Measurements from ENCODE around the gene FAM120A.

The FAM120A gene

DNA sequence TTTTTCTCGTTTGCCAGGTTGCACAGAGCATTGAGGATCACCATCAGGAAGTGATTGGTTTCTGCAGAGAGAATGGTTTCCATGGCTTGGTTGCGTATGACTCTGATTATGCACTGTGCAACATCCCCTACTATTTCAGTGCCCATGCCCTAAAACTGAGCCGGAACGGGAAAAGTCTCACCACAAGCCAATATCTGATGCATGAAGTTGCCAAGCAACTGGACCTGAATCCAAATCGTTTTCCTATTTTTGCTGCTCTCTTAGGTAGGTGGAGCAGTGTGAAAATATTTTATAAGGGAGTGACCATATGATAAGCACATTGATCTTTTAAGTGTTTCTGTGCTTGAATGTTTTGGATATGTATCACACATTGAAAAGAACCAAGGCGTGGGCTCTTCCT lies 19.6 kb downstream of the FAM120A start:
- Mint-ChIP-seq H3K36me3 (peaks cover 13 to 37% of the 10 kb centered on the region in 2 donors), H3K27ac (no peak overlapping the region), H3K9me3 (no peaks in the 10 kb centered on the region), H3K4me1 (peaks cover 27 to 43% of the 10 kb centered on the region in 2 donors), H3K4me3 (no peak overlapping the region), H3K27me3 (no peaks in the 10 kb centered on the region)
- no peak for DNase-seq
- no peak for ATAC-seq (replicated peaks)

DNA sequence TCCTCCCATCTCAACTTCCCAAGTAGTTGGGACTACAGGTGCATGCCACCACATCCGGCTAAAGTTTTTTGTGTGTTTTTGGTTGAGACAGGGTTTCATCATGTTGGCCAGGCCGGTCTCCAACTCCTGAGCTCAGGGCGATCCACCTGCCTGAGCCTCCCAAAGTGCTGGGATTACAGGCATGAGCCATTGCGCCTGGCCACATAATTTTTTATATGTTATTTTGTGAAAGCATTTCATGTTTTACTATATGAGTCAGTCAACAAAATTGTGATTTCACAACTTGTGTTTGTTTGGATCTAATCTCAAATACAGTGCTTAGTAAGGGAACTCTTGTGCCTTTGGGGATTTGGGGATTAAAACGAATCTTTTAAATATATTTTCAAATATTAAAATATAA lies 21.9 kb downstream of the FAM120A start:
- Mint-ChIP-seq H3K27ac (no peak overlapping the region), H3K4me3 (no peak overlapping the region), H3K4me1 (peaks cover 16 to 31% of the 10 kb centered on the region in 2 donors), H3K9me3 (no peaks in the 10 kb centered on the region), H3K36me3 (peaks cover 19 to 43% of the 10 kb centered on the region in 2 donors), H3K27me3 (no peaks in the 10 kb centered on the region)
- no peak for ATAC-seq (replicated peaks)
- DNase-seq = no peak

DNA sequence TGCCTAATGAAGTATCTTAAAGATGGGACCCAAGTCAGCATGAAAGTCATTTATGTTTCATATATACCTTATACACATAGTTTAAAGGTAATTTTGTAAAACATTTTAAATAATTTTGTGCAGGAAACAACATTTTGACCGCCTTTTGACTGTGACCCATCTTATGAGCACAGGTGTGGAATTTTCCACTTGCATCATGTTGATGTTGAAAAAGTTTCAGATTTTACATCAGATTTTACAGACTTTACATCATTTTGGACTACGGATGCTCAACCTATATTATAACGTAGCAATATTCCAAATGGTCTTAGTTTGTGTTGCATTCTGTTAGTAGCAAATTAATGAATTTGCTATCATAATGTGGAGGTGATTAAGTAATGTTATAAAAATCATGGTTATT lies 23.6 kb downstream of the FAM120A start:
- Mint-ChIP-seq H3K4me3 (no peak overlapping the region), H3K27me3 (no peaks in the 10 kb centered on the region), H3K4me1 (peaks cover 12 to 23% of the 10 kb centered on the region in 2 donors), H3K9me3 (no peaks in the 10 kb centered on the region), H3K36me3 (peaks cover 18 to 44% of the 10 kb centered on the region in 2 donors), H3K27ac (no peak overlapping the region)
- DNase-seq = no peak
- no peak for ATAC-seq (replicated peaks)

DNA sequence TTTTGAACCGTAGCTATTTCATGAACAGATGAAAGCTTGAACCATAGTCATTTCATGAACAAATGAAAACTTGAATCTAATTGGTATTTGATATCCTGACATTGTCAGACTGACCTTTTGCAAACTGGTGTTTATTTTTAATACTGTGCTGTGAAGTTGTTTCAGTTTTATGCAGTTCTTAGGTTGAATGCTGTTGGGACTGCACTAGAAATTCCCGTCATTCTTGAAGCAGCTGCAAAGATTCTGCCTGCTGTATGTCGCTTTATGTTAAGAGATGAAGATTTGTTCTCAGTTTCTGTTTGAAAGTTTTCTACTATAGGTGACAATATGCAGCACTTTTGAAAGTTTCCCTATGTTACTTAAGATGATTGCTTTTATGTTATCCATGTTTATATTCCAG lies 24.4 kb downstream of the FAM120A start:
- peaks cover 17 to 41% of the 10 kb centered on the region in 2 donors for H3K36me3 Mint-ChIP-seq
- no peaks in the 10 kb centered on the region for H3K9me3 Mint-ChIP-seq
- no peak for ATAC-seq (replicated peaks)
- no peak overlapping the region for H3K4me3 Mint-ChIP-seq
- peaks cover 10 to 23% of the 10 kb centered on the region in 2 donors for H3K4me1 Mint-ChIP-seq
- DNase-seq = no peak
- H3K27me3 Mint-ChIP-seq = no peaks in the 10 kb centered on the region
- H3K27ac Mint-ChIP-seq = no peak overlapping the region

DNA sequence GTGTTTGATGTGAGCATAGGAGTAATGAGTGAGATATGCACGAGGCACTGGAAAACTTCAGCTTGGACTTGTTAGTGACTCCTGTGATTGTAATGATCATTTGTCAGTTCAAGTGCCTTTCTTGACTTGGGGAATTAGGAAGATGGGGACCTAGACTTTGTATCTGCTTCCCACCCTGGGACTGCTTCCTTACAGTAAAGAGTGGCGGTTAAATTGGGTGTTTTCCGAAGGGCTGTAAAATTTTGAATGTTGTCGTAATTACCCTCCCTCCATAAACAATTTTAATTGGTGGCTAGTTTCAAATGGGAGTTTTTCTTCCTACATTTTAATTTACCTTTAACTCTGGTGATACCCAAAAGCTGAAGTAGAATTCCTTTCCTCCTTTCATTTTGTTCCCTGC lies 25.4 kb downstream of the FAM120A start:
- ATAC-seq (replicated peaks) (no peak), DNase-seq (no peak)
- peaks cover 23 to 42% of the 10 kb centered on the region in 2 donors for H3K36me3 Mint-ChIP-seq
- H3K9me3 Mint-ChIP-seq = no peaks in the 10 kb centered on the region
- H3K27me3 Mint-ChIP-seq = no peaks in the 10 kb centered on the region
- no peak overlapping the region for H3K27ac Mint-ChIP-seq
- H3K4me1 Mint-ChIP-seq = peaks cover 11 to 27% of the 10 kb centered on the region in 2 donors
- no peak overlapping the region for H3K4me3 Mint-ChIP-seq

DNA sequence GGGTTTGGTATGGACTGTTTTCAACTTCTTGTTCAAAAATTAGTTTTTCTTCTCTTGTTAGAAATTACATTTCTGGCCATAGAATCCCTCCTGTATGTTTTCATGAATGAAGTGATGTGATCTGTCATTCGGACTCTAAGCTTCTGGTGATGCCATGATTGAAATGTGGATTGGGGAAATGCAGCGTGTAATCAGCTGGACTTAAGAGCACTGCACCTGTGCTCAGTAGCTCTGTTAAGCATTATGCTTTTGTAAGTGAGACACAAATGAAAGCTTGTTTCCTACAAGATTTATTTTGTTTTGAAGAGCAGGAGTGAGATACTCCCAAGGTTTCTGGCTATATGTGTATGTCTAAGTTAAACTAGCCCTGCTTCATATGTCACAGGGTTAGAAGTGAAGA lies 25.9 kb downstream of the FAM120A start:
- DNase-seq = no peak
- peaks cover 11 to 27% of the 10 kb centered on the region in 2 donors for H3K4me1 Mint-ChIP-seq
- H3K9me3 Mint-ChIP-seq = no peaks in the 10 kb centered on the region
- H3K27me3 Mint-ChIP-seq = no peaks in the 10 kb centered on the region
- no peak overlapping the region for H3K4me3 Mint-ChIP-seq
- peaks cover 24 to 39% of the 10 kb centered on the region in 2 donors for H3K36me3 Mint-ChIP-seq
- no peak overlapping the region for H3K27ac Mint-ChIP-seq
- ATAC-seq (replicated peaks) = no peak

DNA sequence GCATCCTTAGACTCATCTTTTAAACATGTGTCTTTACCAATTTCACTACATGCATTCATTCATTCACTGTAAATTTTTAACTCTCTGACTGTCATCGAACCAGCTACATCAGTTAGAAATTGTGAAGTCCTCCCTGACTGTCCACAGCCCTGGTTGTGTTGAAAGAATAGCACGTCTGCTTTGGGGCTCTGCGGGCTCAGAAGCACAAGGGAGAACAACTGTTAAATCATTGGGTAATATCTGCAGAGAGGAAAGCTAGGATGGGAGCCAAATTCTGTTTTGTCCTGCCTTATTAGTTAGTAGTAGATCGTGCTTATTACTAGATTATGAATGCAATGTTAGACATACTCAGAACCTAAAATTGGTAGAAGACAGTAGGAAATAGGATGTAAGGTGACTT lies 28.2 kb downstream of the FAM120A start:
- Mint-ChIP-seq H3K36me3 (peaks cover 28 to 43% of the 10 kb centered on the region in 2 donors), H3K4me1 (peaks cover 11 to 27% of the 10 kb centered on the region in 2 donors), H3K27ac (no peak overlapping the region), H3K27me3 (no peaks in the 10 kb centered on the region), H3K4me3 (no peak overlapping the region), H3K9me3 (no peaks in the 10 kb centered on the region)
- DNase-seq (no peak), ATAC-seq (replicated peaks) (no peak)

DNA sequence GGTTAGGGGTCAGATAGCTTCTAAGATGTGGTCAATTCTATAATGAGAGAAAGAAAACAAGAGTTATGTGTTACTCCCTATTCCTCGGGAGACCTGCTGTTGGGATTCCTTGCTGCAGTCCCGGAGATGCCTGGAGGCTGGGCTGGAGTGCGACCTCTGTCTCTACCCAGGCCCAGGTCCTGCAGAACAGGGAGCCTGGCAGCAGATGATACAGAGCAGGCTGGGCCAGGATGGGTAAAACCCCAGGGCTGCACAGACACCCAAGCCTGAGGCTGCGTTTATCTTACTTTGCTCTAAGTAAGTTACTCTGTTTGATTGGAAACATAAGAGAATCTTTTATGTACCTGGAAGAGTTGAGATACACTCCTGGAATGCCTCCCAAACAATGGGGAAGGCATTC lies 28.8 kb downstream of the FAM120A start:
- Mint-ChIP-seq H3K27ac (no peak overlapping the region), H3K9me3 (no peaks in the 10 kb centered on the region), H3K36me3 (peaks cover 28 to 44% of the 10 kb centered on the region in 2 donors), H3K4me1 (peaks cover 13 to 30% of the 10 kb centered on the region in 2 donors), H3K4me3 (no peak overlapping the region), H3K27me3 (no peaks in the 10 kb centered on the region)
- ATAC-seq (replicated peaks) (no peak), DNase-seq (no peak)

DNA sequence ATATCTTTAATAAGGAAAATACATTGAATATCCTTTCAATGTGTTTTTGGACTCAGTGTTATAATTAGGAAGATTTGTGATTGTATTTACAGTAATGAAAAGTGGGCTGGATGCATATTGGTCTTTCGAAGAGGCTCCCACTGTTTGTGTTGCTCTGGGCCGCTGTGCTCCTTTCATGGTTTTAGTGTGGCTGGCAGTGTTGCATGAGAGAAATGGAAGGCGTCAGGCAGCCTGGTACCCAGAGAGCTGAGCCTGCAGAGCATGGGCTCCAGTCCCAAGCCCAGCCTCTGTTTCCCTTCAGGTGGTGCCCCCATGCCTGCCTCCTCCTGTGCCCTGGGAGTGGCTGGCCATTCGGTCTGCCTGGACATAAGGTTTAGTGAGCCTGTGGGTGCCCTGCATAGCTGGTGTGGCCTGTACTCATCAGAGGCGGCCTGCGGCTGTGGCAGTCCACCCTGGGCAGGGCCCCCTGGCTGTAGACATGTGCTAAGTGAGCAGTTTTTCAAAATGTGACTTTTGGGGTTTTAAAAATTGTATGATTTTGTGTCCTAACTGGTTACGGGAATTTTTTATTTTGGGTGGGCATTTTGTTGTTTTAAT lies 29.3 kb downstream of the FAM120A start:
- H3K4me1 Mint-ChIP-seq = peaks cover 13 to 35% of the 10 kb centered on the region in 2 donors
- H3K4me3 Mint-ChIP-seq = no peak overlapping the region
- DNase-seq (no peak), ATAC-seq (replicated peaks) (no peak)
- H3K27me3 Mint-ChIP-seq = no peaks in the 10 kb centered on the region
- peaks cover 32 to 44% of the 10 kb centered on the region in 2 donors for H3K36me3 Mint-ChIP-seq
- peaks cover 0 to 1% of the 10 kb centered on the region in 2 donors for H3K9me3 Mint-ChIP-seq
- no peak overlapping the region for H3K27ac Mint-ChIP-seq

DNA sequence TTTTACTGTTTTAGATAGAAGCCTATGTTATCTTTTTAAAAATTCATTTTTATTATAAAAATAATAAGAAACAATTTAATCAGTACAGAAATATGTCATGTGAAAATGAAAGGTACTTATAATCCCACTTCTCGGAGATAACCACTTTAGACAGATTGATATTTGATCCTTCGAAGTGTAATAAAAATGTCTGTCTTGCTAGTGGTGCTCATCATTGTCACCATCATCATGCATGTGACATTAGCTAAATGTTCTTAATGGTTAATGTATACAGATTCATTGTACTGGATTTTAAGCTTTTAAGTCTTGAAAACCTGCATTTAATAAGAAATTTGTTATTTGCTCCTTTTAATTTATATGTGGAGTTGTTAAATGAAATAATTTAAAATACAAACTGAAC lies 32.0 kb downstream of the FAM120A start:
- no peak overlapping the region for H3K4me3 Mint-ChIP-seq
- DNase-seq (no peak), ATAC-seq (replicated peaks) (no peak)
- H3K36me3 Mint-ChIP-seq = peaks cover 47 to 60% of the 10 kb centered on the region in 2 donors
- peaks cover 21 to 52% of the 10 kb centered on the region in 2 donors for H3K4me1 Mint-ChIP-seq
- peaks cover 0 to 1% of the 10 kb centered on the region in 2 donors for H3K9me3 Mint-ChIP-seq
- H3K27me3 Mint-ChIP-seq = no peaks in the 10 kb centered on the region
- H3K27ac Mint-ChIP-seq = no peak overlapping the region

DNA sequence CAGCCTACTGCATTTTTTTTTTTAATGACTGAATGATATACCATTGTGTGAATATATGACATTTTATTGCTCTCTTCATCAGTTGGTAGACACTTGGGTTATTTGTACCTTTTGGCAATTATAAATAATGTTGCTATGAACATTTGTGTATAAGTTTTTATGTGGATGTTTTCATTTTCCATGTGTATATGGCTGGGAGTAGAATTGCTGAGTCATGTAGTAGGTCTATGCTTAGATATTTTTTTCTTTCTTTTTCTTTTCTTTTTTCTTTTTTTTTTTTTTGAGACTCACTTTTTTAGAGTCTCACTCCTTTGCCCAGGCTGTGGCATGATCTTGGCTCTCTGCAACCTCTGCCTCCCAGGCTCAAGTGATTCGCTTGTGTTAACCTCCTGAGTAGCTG lies 34.8 kb downstream of the FAM120A start:
- Mint-ChIP-seq H3K9me3 (peaks cover 0 to 1% of the 10 kb centered on the region in 2 donors), H3K36me3 (peaks cover 40 to 74% of the 10 kb centered on the region in 2 donors), H3K4me3 (no peak overlapping the region), H3K4me1 (peaks cover 20 to 53% of the 10 kb centered on the region in 2 donors), H3K27me3 (no peaks in the 10 kb centered on the region), H3K27ac (peak overlapping the region; percentile 51)
- ATAC-seq (replicated peaks) = no peak
- no peak for DNase-seq

DNA sequence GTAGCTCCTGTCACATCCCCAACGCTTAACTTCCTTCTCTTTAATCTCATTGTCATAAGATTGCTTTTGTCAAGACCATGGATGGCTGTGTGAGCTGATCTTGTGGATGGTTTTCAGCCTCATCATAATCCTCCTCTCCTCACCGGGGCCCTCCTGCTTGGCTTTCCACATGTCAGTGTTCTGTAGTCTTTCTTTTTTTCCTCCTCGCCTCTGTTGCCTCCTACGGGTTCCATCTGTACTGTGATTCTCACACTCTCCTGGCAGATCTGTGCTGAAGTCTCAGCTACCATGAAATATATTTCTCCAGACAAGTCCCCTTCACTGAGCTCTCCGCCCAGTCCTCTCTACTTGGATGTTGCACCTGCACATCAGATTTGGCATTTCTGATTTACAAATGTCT lies 36.8 kb downstream of the FAM120A start:
- Mint-ChIP-seq H3K4me3 (no peak overlapping the region), H3K9me3 (peaks cover 0 to 1% of the 10 kb centered on the region in 2 donors), H3K27me3 (no peaks in the 10 kb centered on the region), H3K27ac (no peak overlapping the region), H3K36me3 (peaks cover 36 to 72% of the 10 kb centered on the region in 2 donors), H3K4me1 (peaks cover 22 to 54% of the 10 kb centered on the region in 2 donors)
- DNase-seq (no peak), ATAC-seq (replicated peaks) (no peak)

DNA sequence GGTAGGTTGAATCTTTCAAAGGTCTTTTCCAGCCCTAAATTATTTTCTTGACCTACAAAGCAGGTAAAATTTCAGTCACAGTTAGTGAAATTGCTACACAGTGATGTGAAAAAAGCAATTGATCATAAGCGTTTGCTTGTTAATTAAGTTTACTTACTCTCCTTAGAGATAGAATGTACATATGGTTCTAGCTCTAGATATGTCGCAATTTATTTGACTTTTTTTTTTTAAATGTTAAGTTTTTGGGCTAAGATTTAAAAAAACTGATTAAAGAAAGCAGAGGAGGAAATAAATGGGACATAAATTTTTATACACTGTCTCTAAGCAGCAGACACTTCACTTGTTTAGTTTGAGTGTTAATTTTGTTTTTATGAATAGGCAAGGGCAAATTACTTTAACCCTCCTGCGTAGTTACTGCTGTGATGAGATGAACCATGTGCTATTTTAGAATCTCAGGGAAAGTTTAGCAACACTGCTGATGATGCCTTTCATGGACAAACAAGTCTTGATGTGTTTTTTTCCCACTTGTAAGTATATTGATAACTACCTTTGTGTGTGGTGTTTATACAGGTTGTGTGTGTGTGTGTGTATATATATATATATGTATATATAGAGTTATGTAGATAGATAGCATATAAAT lies 40.2 kb downstream of the FAM120A start:
- Mint-ChIP-seq H3K27ac (no peak overlapping the region), H3K9me3 (no peaks in the 10 kb centered on the region), H3K36me3 (peaks cover 29 to 80% of the 10 kb centered on the region in 2 donors), H3K4me3 (no peak overlapping the region), H3K4me1 (peaks cover 15 to 45% of the 10 kb centered on the region in 2 donors), H3K27me3 (no peaks in the 10 kb centered on the region)
- DNase-seq (no peak), ATAC-seq (replicated peaks) (no peak)

DNA sequence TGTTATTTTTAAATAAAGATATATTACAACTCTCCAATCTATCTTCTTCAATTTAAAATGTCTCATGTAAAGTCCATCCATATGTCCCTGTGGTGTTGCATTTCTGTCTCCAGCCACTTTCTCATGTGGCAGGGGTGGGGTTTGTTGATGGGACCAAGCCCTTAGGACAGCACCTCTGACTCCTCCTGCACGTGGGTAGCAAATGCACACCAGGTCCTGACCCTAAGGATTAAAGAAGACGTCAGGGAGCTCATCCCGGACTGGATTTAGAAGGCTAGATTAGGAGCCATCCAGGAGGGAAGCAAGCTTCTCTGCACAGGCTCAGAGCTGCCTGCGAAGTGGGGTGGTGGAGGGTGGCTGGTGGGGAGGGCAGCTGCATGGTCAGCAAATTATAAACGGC lies 40.8 kb downstream of the FAM120A start:
- ATAC-seq (replicated peaks) (no peak), DNase-seq (no peak)
- H3K27ac Mint-ChIP-seq = no peak overlapping the region
- H3K4me3 Mint-ChIP-seq = no peak overlapping the region
- peaks cover 25 to 80% of the 10 kb centered on the region in 2 donors for H3K36me3 Mint-ChIP-seq
- no peaks in the 10 kb centered on the region for H3K27me3 Mint-ChIP-seq
- H3K9me3 Mint-ChIP-seq = no peaks in the 10 kb centered on the region
- H3K4me1 Mint-ChIP-seq = peaks cover 12 to 39% of the 10 kb centered on the region in 2 donors

DNA sequence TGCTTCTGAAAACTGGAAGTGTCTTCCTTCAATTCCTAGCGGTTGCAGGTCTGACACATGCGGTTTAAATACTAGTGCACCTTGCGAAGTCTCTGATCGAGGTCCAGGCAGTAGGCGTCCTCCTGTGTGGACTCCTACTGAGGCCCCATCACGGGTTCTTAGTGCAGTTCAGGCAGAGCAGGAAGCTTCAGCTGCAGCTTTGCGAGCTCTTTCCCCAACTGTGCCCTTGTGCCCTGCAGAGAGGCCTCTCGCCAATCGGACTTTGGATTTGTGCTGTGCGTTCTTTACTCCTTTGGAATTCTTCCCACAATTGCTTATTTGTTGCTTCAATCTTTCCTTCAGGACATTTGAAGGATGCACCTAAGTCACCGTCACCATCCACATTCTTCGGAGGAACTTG lies 42.5 kb downstream of the FAM120A start:
- Mint-ChIP-seq H3K9me3 (no peaks in the 10 kb centered on the region), H3K27me3 (no peaks in the 10 kb centered on the region), H3K4me3 (no peak overlapping the region), H3K36me3 (peaks cover 20 to 76% of the 10 kb centered on the region in 2 donors), H3K27ac (no peak overlapping the region), H3K4me1 (peaks cover 3 to 23% of the 10 kb centered on the region in 2 donors)
- DNase-seq = no peak
- no peak for ATAC-seq (replicated peaks)
